Peyer's patch (tissue), 4 donors: Measurements from ENCODE around the gene OR10T2.

Experiments used
- POLR2A ChIP-seq, 2 donors: fragments of 450-650 bp; IDR thresholded peaks; one replicate each; pipeline ENCODE4 v1.5.1; 2017; ENCODE audit warnings: antibody characterized with exemption in 2 of 2, mild to moderate bottlenecking in 2 of 2, moderate library complexity in 2 of 2
- TF ChIP-seq, protein P1 (sequence below), 6 experiments: fragments of 450-650 bp in 4 of 6; fragments of 200-600 bp in 2 of 6; sonication (generic) in 1 of 6; IDR thresholded peaks; one replicate each; pipeline ENCODE4 v1.5.1; 2017 to 2019; ENCODE audit warnings: antibody characterized with exemption in 6 of 6, mild to moderate bottlenecking in 3 of 6, moderate library complexity in 1 of 6

GRCh38 chr1:158400871-158401270 is 1.6 kb upstream of the OR10T2 start:
- TF ChIP-seq POLR2A (IDR thresholded peaks at IDR 0.05) = no peak
- TF ChIP-seq, protein P1, sequence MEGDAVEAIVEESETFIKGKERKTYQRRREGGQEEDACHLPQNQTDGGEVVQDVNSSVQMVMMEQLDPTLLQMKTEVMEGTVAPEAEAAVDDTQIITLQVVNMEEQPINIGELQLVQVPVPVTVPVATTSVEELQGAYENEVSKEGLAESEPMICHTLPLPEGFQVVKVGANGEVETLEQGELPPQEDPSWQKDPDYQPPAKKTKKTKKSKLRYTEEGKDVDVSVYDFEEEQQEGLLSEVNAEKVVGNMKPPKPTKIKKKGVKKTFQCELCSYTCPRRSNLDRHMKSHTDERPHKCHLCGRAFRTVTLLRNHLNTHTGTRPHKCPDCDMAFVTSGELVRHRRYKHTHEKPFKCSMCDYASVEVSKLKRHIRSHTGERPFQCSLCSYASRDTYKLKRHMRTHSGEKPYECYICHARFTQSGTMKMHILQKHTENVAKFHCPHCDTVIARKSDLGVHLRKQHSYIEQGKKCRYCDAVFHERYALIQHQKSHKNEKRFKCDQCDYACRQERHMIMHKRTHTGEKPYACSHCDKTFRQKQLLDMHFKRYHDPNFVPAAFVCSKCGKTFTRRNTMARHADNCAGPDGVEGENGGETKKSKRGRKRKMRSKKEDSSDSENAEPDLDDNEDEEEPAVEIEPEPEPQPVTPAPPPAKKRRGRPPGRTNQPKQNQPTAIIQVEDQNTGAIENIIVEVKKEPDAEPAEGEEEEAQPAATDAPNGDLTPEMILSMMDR (IDR thresholded peaks at IDR 0.05) = no peak
